A549 treated with DMSO at 1 μM for 4 hours (cell line): ENCODE data around the gene PLPPR4. TPM values are rescaled to one million over a fixed set of nuclear protein-coding genes. Genes with fewer than 3 reads are reported as not detected.

ENCODE experiments used
- total RNA-seq: library from RNA; stranded (reverse); fragments of 200-300 nt; extraction: Qiagen RNA extraction; gene quantifications from 5 replicates; pipeline ENCODE4 v1.2.3, GENCODE V29; 2022; ENCODE audit warnings: low read depth

PLPPR4 gene
- 0.02 TPM in 1 of 5 replicates, not detected in the others for total RNA-seq

GRCh38 chr1:99264201-99265021 lies at the start of gene PLPPR4:
PLPPR4 (plus strand) TSS chr1:99264492; CDS start chr1:99264594, 102 bp downstream.

